ENCODE data around the gene KDM4C.
"Not testable (repeated sequence)": the region's sequence is repeated elsewhere in the genome, so short reads cannot be mapped to it uniquely, and the experiment has no call there.

KDM4C gene

DNA sequence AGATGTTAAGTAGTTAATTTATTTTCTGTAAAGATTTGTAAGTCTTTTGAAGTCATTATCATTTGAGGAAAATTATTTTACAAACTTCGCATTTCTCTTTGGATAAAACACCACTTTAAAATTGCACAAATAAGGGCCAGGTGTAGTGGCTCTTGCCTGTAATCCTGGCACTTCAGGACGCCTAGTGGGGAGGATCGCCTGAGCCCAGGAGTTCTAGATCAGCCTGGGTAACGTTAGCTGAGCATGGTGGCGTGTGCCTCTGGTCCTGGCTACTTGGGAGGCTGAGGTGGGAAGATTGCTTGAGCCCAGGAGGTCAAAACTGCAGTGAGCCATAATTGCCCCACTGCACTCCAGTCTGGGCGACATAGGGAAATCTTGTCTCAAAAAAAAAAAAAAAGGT is 185.5 kb downstream of the KDM4C start:
- Histone ChIP-seq H3K36me3 (replicated peaks) (no peaks in the 10 kb centered on the region), H3K4me3 (ENCODE audit: low read depth, low read length) (no peak overlapping the region), H3K27ac (no peak overlapping the region), H3K27me3 (replicated peaks) (no peaks in the 10 kb centered on the region)
- in situ Hi-C loops (cut with HindIII; ENCODE audit: low pct_ligation_motif_present, low sequenced_read_pairs) = no loop called here
- TF ChIP-seq CTCF (IDR thresholded peaks at IDR 0.05; ENCODE audit: low read depth, low read length, missing control alignments) = no peak
- DNase-seq = no peak

GRCh38 chr9:6944093-6944551 is 186.3 kb downstream of the KDM4C start:
- no peak for TF ChIP-seq CTCF (IDR thresholded peaks at IDR 0.05; ENCODE audit: low read depth, low read length, missing control alignments)
- Histone ChIP-seq H3K27ac (no peak overlapping the region), H3K4me3 (ENCODE audit: low read depth, low read length) (no peak overlapping the region), H3K36me3 (replicated peaks) (no peaks in the 10 kb centered on the region), H3K27me3 (replicated peaks) (no peaks in the 10 kb centered on the region)
- DNase-seq = peak; percentile 51
- in situ Hi-C loops (cut with HindIII; ENCODE audit: low pct_ligation_motif_present, low sequenced_read_pairs) = no loop called here

- TF ChIP-seq CTCF (IDR thresholded peaks at IDR 0.05; ENCODE audit: low read depth, low read length, missing control alignments) = no peak
- DNase-seq = peak; percentile 66
- in situ Hi-C loops (cut with HindIII; ENCODE audit: low pct_ligation_motif_present, low sequenced_read_pairs) = no loop called here
- H3K36me3 ChIP-seq (replicated peaks) = no peaks in the 10 kb centered on the region
- H3K4me3 ChIP-seq (ENCODE audit: low read depth, low read length) = no peak overlapping the region
- H3K27ac ChIP-seq = peak overlapping the region; percentile 51
- no peaks in the 10 kb centered on the region for H3K27me3 ChIP-seq (replicated peaks)
Measured at GRCh38 chr9:6944896-6945295, 187.1 kb downstream of the KDM4C start.

DNA sequence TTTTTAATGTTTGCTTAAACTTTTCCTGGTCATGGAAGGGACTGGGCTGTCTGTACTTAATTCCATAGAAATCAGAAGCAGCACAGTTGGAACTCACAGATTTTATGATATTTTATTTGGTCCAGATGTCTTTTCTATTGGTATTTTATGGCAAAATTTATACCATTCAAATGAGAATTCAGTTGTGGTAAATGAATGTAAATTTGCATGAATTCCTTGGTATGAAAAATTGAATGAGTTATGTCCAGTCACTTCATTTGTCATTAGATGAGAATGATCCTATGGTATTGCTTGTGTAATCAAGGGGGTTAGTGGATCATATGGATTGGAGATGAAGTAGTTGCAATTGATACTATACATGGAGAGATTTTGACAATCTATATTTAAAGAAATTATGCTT is 188.0 kb downstream of the KDM4C start:
- no peak for TF ChIP-seq CTCF (IDR thresholded peaks at IDR 0.05; ENCODE audit: low read depth, low read length, missing control alignments)
- Histone ChIP-seq H3K4me3 (ENCODE audit: low read depth, low read length) (no peak overlapping the region), H3K27me3 (replicated peaks) (no peaks in the 10 kb centered on the region), H3K36me3 (replicated peaks) (no peaks in the 10 kb centered on the region), H3K27ac (no peak overlapping the region)
- no peak for DNase-seq
- in situ Hi-C loops (cut with HindIII; ENCODE audit: low pct_ligation_motif_present, low sequenced_read_pairs) = no loop called here

GRCh38 chr9:6946583-6947166 is 188.9 kb downstream of the KDM4C start:
- DNase-seq = no peak
- in situ Hi-C loops (cut with HindIII; ENCODE audit: low pct_ligation_motif_present, low sequenced_read_pairs) = no loop called here
- Histone ChIP-seq H3K36me3 (replicated peaks) (no peaks in the 10 kb centered on the region), H3K27me3 (replicated peaks) (no peaks in the 10 kb centered on the region), H3K27ac (no peak overlapping the region), H3K4me3 (ENCODE audit: low read depth, low read length) (no peak overlapping the region)
- no peak for TF ChIP-seq CTCF (IDR thresholded peaks at IDR 0.05; ENCODE audit: low read depth, low read length, missing control alignments)

GRCh38 chr9:6948921-6949320 is 191.1 kb downstream of the KDM4C start:
- in situ Hi-C loops (cut with HindIII; ENCODE audit: low pct_ligation_motif_present, low sequenced_read_pairs); H3K4me3 ChIP-seq (ENCODE audit: low read depth, low read length): not testable (repeated sequence)

More at GRCh38 chr9:6948921-6949320, 191.1 kb downstream of the KDM4C start:
- not testable (repeated sequence) for H3K27me3 ChIP-seq (replicated peaks); H3K27ac ChIP-seq; H3K36me3 ChIP-seq (replicated peaks); DNase-seq

Measured in brain microvascular endothelial cell (primary cell).